ENCODE results near the gene PPARG.
"Not testable (repeated sequence)": the region's sequence is repeated elsewhere in the genome, so short reads cannot be mapped to it uniquely, and the experiment has no call there.

PPARG gene

GRCh38 chr3:12445523-12446240 is 156.8 kb downstream of the PPARG start:
- DNase-seq = no peak

- no peak for DNase-seq
Measured at GRCh38 chr3:12446298-12446697, 157.4 kb downstream of the PPARG start.

- DNase-seq = no peak
Measured at GRCh38 chr3:12447075-12447474, 158.2 kb downstream of the PPARG start.

- DNase-seq = not testable (repeated sequence)
Measured at GRCh38 chr3:12448404-12449202, 159.7 kb downstream of the PPARG start.

GRCh38 chr3:12449889-12450682 is 161.2 kb downstream of the PPARG start:
- no peak for DNase-seq

GRCh38 chr3:12451481-12451880 is 162.6 kb downstream of the PPARG start:
- DNase-seq = no peak

- DNase-seq = no peak
Measured at GRCh38 chr3:12451960-12452359, 163.1 kb downstream of the PPARG start.

- DNase-seq = no peak
Measured at GRCh38 chr3:12452361-12453330, 163.8 kb downstream of the PPARG start.

GRCh38 chr3:12454076-12454815 is 165.4 kb downstream of the PPARG start:
- no peak for DNase-seq

- no peak for DNase-seq
Measured at GRCh38 chr3:12454816-12455121, 165.9 kb downstream of the PPARG start.

GRCh38 chr3:12455740-12456139 is 166.9 kb downstream of the PPARG start:
- DNase-seq = no peak

GRCh38 chr3:12456441-12456840 is 167.6 kb downstream of the PPARG start:
- no peak for DNase-seq

- DNase-seq = not testable (repeated sequence)
Measured at GRCh38 chr3:12457380-12457779, 168.5 kb downstream of the PPARG start.

GRCh38 chr3:12458901-12459300 is 170.0 kb downstream of the PPARG start:
- DNase-seq = no peak

- no peak for DNase-seq
Measured at GRCh38 chr3:12460127-12460526, 171.3 kb downstream of the PPARG start.

- no peak for DNase-seq
Measured at GRCh38 chr3:12461097-12461649, 172.3 kb downstream of the PPARG start.

GRCh38 chr3:12462159-12462947 is 173.5 kb downstream of the PPARG start:
- DNase-seq = no peak

GRCh38 chr3:12463686-12464085 is 174.8 kb downstream of the PPARG start:
- no peak for DNase-seq

- DNase-seq = no peak
Measured at GRCh38 chr3:12464181-12464580, 175.3 kb downstream of the PPARG start.

- no peak for DNase-seq
Measured at GRCh38 chr3:12465151-12465835, 176.4 kb downstream of the PPARG start.

Data from stimulated activated CD4-positive, alpha-beta T cell treated with anti-CD3 and anti-CD28 coated beads, Interleukin-4, amount 100 ng/mL, for 1 hour (primary cell).